GM19455 (cell line): ENCODE measurements around the gene UBE2L3.
"Not testable (repeated sequence)": the region's sequence is repeated elsewhere in the genome, so short reads cannot be mapped to it uniquely, and the experiment has no call there.

Experiments
- ATAC-seq: cut with Tn5 transposase; IDR thresholded peaks from one replicate; pipeline ENCODE4 v1.9.1; 2021; ENCODE audit not compliant: unreplicated experiment

Gene UBE2L3

DNA sequence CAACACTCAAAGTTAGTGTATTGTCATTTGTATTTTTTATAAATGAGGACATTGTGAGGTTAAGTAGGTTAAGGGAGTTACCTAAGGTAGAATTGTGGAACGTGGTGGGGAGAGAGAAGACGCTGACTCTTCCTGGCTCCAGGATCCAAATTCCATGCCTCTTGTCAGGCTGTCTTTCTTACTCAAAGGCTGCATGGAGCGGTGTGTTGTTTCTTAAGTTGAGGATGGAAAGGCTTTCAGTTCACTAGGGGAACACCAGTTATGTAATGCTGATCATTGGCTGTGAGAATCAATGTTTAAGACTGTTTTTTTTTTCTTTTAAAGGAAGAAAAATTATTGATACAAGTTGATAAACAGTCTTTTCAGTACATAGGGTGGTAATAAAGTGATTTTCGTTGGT lies 2.9 kb downstream of the UBE2L3 start:
- ATAC-seq: no peak

DNA sequence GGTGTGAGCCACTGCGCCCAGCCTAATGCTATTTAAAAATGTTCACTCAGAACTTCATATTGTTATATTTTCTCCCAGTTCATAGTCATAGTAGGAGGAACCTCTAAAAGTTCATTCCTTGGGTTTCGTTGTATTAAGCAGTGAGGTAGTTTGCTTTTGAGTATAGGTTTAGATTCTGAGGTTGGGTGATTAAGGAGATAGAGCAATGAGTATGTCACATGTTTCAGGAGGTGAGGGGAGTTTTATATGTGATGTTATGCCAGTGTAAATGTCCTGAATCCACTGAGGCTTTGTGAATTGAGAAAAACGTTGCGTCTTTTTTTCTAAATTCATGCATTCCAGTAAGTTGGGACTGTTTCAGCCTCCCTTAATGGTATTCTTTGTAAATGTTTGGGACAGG lies 4.2 kb downstream of the UBE2L3 start:
- no peak for ATAC-seq

DNA sequence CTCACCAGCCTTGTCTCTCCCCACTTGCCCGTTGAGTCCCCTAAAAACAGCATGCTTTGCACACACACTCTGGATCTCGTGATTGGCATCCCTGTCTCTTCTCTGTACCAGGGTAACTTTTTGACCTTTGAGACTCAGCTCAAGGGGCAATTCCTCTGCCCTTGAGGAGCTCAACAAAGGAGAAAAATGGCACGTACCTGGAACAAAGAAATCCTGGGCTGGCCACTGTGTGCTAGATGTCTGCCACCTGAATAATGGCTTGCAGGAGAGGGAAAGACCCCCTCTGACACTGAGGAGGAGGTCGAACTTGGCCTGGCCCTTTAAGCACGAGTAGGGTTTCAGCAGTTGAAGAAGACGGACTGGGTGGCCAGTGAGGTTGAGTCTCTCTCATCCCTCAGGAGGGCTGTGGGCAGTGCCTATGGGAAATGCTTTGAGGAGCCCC lies 5.8 kb downstream of the UBE2L3 start:
- no peak for ATAC-seq

DNA sequence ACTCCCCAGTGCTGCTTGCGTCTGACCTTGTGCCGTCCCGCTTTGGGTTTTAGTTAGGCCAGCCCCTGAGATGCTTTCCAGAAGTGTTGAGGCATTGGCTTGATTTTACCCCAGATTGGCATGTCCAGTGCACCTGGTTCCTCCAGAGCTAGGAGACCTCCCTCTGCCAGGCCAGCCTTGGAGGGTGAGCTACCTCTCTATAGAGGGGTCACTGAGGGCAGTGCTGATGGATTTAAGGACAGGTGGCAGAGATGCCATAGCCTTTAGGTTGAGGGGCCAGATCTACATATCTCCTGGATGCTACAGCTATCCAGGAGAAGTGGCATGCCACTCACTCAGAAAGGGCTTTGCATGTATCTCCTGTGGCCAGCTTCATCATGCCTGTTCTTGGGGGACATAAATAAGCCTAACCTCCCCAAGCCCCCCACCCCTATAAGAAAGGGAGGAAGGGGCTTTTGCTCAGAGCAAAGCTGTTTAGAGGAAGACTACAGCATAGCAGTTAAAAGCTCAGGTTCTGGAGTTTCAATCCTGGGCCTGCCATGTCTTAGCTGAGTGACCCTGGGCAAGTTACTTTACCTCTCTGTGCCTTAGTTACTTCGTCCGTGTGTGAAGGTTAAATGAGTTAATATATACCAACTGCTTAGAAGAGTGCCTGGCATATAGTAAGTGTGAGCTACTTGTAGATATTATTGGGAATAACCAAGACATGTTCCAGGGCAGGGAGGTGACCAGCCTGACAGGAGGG lies 6.4 kb downstream of the UBE2L3 start:
- ATAC-seq: no peak

DNA sequence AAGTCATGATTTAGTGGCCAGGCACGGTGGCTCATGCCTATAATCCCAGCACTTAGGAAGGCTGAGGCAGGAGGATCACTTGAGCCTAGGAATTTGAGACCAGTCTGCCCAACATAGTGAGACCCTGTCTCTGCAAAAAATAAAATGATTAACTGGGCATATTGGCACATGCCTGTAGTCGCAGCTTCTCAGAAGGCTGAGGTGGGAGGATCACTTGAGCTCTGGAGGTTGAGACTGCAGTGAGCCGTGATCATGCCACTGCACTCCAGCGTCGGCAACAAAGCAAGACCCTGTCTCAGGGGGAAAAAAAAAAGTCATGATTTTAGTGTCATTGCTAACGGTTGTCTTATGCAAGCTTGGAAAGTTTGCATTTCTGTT lies 11.9 kb downstream of the UBE2L3 start:
- ATAC-seq: no peak

DNA sequence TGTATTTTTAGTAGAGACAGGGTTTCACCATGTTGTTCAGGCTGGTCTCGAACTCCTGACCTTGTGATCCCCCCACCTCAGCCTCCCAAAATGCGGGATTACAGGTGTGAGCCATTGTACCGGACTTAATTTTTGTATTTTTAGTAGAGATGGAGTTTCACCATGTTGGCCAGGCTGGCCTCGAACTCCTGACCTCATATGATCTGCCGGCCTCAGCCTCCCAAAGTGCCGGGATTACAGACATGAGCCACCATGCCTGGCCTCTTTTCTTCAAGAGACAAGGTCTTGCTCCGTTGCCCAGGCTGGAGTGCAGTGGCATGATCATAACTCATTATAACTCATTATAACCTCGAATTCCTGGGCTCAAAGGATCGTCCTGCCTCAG lies 13.1 kb downstream of the UBE2L3 start:
- not testable (repeated sequence) for ATAC-seq

DNA sequence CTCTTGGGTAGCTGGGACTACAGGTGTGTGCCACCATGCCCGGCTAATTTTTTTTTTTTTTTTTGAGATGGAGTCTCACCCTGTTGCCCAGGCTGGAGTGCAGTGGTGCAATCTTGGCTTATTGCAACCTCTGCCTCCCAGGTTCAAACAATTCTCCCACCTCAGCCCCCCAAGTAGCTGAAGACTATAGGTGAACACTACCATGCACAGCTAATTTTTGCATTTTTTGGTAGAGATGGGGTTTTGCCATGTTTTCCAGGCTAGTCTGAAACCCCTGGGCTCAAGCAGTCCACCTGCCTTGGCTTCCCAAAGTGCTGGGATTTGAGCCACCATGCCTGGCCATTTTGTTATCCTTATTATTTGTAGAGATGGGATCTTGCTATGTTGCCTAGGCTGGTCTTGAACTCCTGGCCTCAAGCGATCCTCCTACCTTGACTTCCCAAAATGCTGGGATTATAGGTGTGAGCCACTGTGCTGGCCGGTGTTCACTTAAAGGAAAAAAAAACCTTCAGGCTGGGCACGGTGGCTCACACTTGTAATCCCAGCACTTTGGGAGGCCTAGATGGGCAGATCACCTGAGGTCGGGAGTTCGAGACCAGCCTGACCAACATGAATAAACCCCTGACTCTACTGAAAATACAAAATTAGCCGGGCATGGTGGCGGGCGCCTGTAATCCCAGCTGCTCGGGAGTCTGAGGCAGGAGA lies 13.6 kb downstream of the UBE2L3 start:
- ATAC-seq: not testable (repeated sequence)

DNA sequence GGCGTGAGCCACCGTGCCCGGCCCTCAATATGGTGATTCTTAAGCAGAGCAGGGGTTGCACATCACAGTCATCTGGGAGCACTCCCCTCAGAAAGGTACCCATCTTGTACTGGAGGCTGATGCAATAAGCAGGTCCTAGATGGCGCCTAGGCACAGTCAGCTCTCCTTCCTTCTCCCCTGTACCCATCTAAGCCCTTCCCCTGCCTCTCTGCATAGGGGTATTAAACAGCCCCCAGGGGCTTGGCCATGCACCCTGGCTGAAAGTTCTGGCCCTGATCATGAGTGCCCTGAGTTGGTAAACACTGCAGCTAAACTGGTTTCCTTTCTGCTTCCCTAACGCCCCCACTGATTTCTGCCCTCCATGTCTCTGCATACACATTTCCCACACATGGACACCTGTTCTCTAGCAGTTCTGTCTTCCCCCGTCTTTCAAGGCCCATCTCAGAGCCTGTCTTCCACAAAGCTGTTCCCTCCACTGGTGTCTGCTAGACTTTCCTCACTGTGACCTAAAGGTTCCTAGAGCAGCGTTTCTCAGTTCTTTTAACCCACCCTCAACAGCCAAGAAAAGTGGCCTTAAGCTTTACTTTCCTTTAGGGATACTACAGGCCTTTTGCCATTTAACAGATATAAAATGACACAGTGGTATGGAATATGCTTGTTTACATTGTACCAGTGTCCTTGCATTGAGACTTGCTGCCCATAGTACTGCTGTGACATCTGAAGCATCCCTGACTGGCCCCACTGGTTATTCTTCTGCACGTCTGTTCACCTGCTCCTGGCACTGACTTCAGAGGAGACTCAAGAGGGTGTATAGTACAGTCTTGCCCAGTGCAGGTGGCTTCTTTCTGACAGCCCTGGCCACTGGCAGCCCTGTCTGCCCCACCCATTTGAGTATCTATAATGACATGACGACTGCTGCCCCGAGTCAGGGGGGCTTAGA lies 15.6 kb downstream of the UBE2L3 start:
- ATAC-seq: no peak

DNA sequence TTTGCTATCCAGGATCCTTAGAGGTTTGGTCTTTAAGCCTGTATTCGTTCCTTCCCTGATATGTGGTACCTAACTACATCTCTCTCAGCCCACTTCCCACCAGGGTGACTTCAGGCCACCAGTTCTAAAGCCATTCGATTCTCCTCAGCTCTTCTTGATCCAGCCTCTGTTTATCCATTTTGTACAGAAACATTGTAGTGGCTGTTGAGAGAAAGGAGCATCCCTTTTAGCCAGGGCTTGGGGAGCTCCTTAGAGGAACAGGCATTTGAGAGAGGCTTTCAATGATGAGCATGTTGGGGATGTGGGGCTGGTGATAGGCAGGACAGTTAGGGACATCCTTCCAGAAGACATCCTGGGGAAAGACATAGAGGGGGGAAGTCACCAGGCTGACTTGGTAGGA lies 17.9 kb downstream of the UBE2L3 start:
- no peak for ATAC-seq

DNA sequence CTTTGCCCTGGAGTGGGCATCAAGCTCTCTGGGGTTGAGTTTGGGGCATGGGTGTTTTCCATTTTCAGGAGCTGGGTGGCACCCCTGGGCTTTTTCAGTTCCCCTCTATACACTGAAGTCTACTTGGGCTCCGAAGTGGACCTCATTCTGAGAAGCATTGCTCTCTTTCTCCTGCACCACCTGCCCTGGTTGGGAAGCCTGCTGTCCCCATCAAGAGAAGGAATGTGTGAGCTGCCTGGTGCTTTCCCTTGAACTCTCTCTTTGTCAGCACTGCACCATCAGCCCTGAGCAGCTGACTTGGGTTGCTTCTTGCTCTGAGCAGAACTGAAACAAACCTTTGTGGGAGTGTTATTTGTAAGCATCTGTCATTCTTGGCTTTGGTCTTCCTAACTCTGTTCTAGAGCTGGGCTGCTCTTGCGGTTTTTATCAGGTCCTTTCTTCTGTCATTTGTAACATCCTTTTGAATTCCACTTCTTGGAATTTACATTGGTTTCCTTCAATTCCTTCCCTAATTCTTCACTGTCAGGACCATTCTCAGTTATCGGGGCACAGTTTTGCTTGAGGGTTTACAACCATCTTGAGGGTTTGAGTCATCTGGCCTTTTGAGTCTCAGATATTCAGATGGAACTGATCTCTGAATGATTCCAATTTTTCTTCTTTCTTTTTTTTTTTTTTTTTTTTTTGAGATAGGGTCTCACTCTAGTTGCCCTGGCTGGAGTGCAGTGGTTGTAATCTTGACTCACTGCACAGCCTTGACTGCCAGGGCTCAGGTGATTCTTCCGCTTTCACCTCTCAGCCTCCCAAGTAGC lies 20.5 kb downstream of the UBE2L3 start:
- peak; percentile 90 for ATAC-seq

DNA sequence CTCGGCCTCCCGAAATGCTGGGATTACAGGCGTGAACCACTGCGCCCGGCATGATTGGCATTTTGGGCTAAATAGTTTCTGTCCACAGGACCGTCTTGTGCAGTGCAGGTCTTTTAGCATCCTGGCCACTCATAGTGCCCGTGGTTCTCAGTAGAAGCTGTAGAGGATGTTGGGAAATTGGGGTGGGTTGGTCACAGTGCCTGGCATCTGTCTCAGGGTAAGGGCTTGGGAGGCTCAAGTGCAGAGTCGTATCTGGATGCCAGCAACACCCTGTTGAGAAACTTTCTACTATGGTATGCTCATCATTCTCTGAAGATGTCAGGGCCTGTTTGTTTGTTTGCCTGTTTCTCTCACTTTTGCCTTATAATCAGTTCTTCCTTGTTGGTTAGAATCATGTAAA lies 21.9 kb downstream of the UBE2L3 start:
- ATAC-seq: no peak

DNA sequence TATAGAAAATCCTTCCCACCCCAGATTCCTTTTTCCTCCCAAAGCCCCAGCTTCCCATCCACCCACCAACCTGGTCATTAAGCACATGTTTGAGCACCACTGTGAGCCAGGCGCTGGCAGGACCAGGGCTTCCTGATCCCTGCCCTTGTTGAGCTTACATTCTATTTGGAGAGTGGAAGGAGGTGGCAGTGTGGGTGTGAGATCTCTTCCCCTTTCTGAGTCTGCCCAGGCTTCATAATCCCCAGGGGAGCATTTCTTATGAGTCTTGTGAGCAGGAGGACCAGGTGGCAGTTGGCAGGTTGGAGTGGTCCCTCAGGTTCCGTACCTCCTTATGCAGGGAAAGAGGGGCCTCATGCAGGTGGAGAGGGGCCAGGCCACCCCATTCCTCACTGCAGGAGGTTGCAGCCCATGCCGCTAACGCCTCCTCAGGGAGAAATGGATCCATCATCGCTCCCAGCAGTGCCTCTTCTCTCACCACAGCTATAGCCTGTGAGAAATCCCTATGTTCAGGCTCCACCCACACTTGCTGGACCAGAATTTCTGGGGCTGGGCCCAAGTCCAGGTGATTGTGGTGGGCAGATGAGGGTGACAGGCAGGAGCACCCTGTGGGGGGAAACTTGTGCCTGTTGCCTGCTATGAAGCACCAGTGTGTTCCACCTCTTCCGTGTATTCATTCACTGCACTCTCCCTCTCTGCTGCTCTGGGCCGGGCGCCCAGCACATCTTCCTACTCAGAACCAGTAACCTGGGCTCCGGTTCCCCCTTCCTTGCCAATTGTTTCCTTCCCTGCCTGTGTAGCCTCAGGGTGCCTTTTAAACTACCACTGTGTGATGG lies 23.5 kb downstream of the UBE2L3 start:
- ATAC-seq: no peak

DNA sequence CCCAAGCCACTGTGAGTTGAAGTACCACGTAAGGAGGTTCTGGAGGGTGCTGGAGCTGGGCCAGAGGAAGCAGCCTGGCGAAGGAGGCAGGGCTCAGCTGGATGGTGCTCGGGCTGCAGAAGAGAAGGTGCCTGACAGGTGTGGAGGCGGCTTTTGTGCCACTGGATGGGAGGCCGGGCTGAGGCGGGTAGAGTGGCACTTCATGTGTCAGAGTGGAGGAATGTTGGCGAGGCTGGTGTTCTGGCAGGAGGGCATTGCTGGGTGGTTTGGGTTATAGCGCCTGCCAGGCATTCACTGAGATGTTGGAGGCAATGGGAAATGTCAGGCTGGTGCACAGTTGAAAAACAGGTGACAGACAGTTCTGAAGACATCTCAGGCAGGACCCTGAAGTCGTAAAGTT lies 24.2 kb downstream of the UBE2L3 start:
- no peak for ATAC-seq

DNA sequence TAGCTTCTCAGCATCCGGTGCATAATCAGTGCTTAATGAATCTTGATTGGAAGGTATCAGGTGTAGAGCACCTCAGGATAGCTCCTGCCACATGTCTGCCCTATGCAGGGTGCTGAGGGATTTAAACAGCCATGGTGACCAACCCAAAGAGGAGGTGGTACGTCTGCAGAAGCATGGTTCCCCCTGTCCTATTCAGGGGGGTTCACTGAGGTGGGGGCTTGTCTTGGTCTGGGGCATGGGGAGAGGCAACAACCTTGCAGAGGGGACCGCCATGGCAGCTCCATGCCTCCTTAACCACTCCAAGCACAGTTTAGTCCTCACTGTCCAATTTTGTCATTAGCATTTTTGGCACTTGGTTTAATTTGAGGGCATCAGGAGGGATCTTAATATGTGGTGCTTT lies 24.9 kb downstream of the UBE2L3 start:
- ATAC-seq: no peak

DNA sequence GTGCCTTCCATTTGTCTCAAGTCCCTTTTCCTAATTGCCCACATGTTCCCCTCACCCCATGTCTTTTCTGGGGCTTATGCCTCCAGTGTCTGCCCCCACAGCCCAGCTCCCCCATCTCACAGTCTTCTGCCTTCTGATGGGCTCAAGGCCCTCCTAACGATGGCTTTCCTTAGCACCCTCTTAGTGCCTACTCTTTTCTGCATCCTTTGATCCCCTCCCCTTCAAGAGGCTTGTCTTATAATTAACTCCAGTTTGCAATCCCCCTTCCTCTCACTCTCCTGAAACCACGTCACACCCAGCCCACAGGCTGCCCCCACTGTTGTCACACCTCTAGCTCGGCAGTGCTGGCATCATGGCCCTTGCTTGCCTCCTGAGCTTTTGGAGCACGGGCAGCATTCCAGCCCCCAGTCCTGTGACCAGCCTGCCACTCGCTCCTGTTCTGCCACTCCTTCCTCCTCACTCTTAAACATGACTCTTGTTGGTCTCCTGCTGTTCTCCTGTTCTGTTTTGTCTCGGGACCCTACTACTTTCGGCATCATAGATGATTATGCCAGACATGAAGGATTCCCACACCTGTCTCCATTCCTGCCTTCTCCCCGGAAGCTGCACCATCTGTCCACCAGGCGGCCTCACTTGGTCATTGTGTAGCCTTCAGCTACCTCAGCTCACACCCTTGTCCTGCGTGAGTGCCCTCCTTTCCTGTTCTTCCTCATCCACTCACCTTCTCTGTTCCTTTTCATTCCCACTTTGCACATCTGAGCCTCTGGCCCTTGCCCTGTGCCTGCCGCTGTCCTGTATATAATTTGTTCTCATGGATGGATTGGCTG lies 26.1 kb downstream of the UBE2L3 start:
- ATAC-seq: no peak

DNA sequence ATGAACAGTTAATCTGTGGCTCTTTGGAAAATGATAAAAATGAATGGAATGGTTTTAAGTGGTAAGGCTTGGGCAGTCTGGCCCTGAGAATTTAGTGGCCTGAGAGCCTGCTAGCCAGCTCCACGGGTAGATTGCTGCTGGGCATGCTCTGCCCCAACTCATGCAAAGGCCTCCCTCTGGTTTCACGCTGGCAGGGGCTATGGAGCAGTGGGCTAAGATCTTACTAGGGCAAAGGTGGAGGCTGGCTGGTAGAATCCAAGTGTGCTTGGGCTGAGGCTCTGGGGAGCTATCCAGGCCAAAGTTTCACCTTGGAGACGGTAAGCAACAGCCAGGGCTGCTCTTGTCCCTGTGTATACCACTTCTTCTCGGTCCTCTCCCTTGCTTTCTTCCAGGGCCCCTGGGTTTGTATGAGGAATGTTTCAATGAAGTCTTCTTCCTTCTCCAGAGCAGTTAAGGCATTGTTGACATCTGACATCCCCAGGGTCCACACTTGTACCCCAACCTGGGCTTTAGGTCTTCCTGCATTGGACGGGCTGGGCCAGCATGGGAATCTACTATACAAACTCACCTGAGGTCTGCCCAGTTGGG lies 27.4 kb downstream of the UBE2L3 start:
- ATAC-seq: no peak

DNA sequence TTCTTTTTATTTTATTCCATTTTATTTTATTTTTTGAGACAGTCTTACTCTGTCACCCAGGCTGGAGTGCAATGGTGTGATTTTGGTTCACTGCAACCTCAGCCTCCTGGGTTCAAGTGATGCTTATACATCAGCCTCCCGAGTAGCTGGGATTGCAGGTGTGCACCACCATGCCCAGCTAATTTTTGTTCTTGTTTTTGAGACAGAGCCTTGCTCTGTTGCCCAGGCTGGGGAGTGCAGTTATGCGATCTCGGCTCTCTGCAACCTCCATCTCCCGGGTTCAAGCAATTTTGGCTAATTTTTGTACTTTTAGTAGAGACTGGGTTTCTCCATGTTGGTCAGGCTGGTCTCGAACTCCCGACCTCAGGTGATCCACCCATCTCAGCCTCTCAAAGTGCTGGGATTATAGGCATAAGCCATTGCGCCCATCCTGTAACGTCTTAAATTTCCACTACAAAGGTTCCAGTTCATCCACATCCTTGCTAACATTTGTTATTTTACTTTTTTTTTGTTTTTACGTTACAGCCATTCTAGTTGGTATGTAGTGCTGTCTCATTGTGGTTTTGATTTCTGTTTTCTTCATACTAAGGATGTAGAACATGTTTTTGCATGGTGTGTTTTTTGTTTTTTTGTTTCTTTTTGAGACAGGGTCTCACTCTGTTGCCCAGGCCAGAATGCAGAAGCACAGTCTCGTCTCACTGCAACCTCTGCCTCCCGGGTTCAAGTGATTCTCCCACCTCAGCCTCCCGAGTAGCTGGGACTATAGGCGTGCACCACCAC lies 29.0 kb downstream of the UBE2L3 start:
- ATAC-seq: not testable (repeated sequence)

DNA sequence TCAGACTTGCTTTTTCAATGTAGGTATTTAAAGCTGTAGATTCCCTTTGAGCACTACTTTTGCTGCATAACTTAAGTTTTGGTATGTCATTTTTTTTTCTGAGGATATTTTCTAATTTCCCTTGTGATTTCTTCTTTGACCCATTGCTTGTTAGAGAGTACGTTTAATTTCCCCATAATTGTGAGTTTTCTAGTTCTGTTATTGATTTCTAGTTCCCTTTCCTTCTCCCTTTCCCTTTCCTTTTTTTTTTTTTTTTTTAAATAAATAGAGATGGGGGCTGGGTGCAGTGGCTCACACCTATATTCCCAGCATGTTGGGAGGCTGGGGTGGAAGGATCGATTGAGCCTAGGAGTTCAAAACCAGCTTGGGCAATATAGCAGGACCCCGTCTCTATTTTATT lies 30.8 kb downstream of the UBE2L3 start:
- no peak for ATAC-seq
